Activated CD4-positive, alpha-beta T cell treated with anti-CD3 and anti-CD28 coated beads, Interleukin-2, Interleukin-6, amounts not matched to agents 100 ng/mL and 50 ng/mL, durations not matched to agents 16 hours and 8 hours (primary cell): ENCODE measurements around the gene RBAK.
"Not testable (repeated sequence)": the region's sequence is repeated elsewhere in the genome, so short reads cannot be mapped to it uniquely, and the experiment has no call there.

ENCODE experiments used
- DNase-seq: peaks from one replicate; pipeline ENCODE4 v3.0.0-alpha.2; 2020

RBAK gene

GRCh38 chr7:5053175-5053574, 7.5 kb downstream of the RBAK start:
- no peak for DNase-seq

- DNase-seq = no peak
Observed at GRCh38 chr7:5063698-5064097, 18.0 kb downstream of the RBAK start.

- no peak for DNase-seq
Observed at GRCh38 chr7:5064391-5065106, 18.9 kb downstream of the RBAK start.

- no peak for DNase-seq
Observed at GRCh38 chr7:5065107-5065407, 19.4 kb downstream of the RBAK start.

- no peak for DNase-seq
Observed at GRCh38 chr7:5068521-5068920, 22.9 kb downstream of the RBAK start.

- no peak for DNase-seq
Observed at GRCh38 chr7:5070206-5070605, 24.5 kb downstream of the RBAK start.

GRCh38 chr7:5075187-5075586, 29.5 kb downstream of the RBAK start:
- DNase-seq = not testable (repeated sequence)

- DNase-seq = no peak
Observed at GRCh38 chr7:5077740-5078139, 32.1 kb downstream of the RBAK start.

- DNase-seq = no peak
Observed at GRCh38 chr7:5082806-5083205, 37.1 kb downstream of the RBAK start.

GRCh38 chr7:5083311-5083711, 37.7 kb downstream of the RBAK start:
- no peak for DNase-seq

GRCh38 chr7:5086256-5086655, 40.6 kb downstream of the RBAK start:
- no peak for DNase-seq

- DNase-seq = not testable (repeated sequence)
Observed at GRCh38 chr7:5088228-5088833, 42.7 kb downstream of the RBAK start.

GRCh38 chr7:5088906-5089305, 43.2 kb downstream of the RBAK start:
- no peak for DNase-seq

GRCh38 chr7:5093948-5094347, 48.3 kb downstream of the RBAK start:
- no peak for DNase-seq

GRCh38 chr7:5094641-5095040, 49.0 kb downstream of the RBAK start:
- DNase-seq = no peak

GRCh38 chr7:5116359-5116758, 70.7 kb downstream of the RBAK start:
- DNase-seq = no peak

- DNase-seq = no peak
Observed at GRCh38 chr7:5117095-5117970, 71.7 kb downstream of the RBAK start.
